Hematopoietic multipotent progenitor cell treated with erythropoietin and hydrocortisone succinate and interleukin-3 and kit ligand, for 8 days (in vitro differentiated cells): ENCODE data around the gene ARHGAP30.

Experiments used
- DNase-seq: peaks from one replicate; pipeline ENCODE4 v3.0.0-alpha.2; 2015

The ARHGAP30 gene

DNA sequence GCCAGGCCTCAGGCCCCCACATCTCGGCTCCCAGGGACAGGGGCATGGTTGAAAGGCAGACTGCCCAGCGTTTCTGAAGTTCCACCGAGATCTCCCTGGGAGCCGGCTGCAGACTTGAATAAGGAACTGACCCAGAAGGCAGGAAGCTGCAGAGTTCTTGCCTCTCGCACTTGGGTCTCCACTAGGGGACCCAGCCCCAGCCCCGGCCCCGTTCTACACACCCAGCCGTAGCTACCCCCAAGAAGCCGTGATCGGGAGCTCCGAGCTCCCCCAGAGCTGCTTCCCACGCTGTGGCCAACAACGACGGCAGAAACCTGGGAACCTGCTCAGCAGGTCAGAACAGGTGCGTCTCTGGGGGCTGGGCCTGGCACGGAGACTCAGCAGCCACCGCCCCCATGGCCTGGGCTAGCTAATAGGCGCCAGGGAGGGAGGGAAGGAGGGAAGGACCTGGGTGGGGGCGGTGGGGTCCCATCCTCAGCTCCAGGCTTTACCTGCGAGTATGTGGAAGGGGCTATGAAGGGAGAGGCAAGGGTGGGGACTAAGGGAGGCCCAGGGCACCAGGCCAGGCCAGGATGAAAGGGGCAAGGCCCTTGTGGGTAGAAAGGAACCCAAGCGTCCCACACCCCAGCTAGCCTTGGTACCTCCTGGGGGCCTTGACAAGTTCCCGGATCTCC, 19.7 kb upstream of the ARHGAP30 start, which contains the start of gene NECTIN4:
Gene NECTIN4 (minus strand): TSS at position 308 of the 674 bp plus-strand sequence. CDS start 262 bp downstream, at position 46.
- DNase-seq = no peak

- DNase-seq = no peak
Observed at GRCh38 chr1:161088587-161089110, 19.0 kb upstream of the ARHGAP30 start.

GRCh38 chr1:161086457-161086856, 16.8 kb upstream of the ARHGAP30 start:
- no peak for DNase-seq

DNA sequence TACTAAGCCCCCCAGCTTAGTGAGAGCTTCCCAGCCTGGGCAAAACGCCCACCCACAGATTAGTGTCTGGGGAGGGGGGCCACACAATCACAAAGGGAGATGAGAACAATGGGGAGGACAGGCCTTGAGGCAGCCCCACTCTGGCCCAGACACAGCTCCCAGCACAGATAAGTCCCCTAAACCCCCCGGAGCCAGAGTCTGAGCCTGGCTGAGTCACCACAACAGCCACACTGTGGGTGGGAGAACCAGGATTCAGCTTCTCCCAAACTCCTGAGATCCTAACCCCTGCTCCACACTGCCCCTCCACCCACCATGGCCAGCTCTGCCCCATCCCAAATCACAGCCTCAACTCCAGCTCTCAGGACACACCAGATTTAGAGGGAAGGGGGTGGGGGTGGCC, 15.5 kb upstream of the ARHGAP30 start:
- no peak for DNase-seq

DNA sequence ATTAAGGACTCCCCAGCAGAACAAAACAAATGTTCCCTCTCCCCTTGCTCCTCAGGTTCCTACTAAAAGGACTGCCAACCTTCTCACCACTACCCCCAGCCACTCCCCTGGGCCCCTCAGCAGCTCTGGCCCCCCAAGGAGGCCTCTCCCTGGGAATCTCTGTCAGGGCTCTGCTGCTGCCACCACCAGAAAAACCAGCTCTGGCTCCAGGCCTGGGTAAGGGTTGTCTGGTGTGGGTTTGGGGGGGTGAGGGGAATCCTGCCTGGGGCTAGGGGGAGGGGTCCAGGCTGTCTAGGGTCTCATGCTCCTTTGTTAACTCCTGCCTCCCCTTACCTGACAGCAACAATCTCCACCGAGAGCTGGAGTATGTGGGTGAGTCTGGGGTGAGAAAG, 14.9 kb upstream of the ARHGAP30 start:
- DNase-seq = no peak

GRCh38 chr1:161083748-161084596, 14.3 kb upstream of the ARHGAP30 start:
- DNase-seq = no peak

GRCh38 chr1:161082996-161083747, 13.5 kb upstream of the ARHGAP30 start:
- no peak for DNase-seq

DNA sequence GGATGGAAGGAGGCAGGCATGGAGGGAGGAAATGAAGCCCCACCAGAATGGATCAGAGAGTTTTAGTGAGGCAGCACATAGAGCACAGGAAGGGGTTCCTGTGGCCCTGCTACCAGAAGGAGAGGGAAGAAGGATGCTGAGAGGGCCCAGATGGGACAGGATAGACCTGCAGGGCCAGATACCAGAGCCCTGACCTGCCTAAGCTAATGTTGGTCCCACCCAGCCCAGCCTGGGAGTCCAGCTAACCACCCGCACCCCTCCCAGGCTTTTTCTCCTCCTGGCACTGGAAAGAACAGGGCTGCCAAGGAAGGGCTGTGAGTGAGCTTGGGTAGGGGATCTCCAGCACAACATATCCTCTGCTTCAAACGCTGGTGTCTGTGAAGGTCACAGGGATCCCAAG, 12.8 kb upstream of the ARHGAP30 start:
- DNase-seq = no peak

- no peak for DNase-seq
Observed at GRCh38 chr1:161081519-161081918, 11.8 kb upstream of the ARHGAP30 start.

- DNase-seq = no peak
Observed at GRCh38 chr1:161080441-161081405, 11.0 kb upstream of the ARHGAP30 start.

- DNase-seq = no peak
Observed at GRCh38 chr1:161079436-161080110, 9.9 kb upstream of the ARHGAP30 start.

- no peak for DNase-seq
Observed at GRCh38 chr1:161077426-161077825, 7.7 kb upstream of the ARHGAP30 start.

- DNase-seq = no peak
Observed at GRCh38 chr1:161076410-161076809, 6.7 kb upstream of the ARHGAP30 start.

DNA sequence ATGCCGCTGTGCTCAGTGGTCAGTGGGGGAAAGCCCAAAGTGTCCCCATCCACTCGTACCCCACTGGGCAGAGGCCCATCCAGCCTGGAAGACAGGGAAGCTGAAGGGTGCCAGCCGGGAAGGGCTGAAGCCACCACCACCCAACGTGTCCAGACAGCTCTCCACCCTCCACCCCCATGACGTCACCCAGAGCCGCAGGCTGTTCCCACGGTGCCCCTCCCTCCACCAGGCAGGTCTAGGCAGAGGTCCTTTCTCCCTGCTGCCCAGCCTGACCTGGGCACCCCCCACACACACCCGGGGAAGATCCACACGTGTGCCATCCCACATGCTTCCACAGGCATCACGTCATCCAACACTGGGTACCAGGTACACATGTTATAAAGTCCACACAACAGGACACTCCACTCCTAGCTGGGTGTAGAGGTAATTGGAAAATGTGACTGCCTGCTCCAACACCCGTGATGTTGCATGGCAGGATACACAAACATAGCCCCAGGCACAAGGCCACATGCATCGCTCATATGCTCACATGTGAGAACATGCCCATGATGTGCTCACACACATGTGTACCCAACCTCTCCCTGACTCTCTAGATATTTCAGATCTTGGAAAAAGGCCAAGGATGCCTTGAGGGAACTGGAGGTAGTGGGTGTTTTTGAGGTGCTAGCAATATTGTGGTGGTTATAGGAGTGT, 5.1 kb upstream of the ARHGAP30 start:
- DNase-seq = no peak

DNA sequence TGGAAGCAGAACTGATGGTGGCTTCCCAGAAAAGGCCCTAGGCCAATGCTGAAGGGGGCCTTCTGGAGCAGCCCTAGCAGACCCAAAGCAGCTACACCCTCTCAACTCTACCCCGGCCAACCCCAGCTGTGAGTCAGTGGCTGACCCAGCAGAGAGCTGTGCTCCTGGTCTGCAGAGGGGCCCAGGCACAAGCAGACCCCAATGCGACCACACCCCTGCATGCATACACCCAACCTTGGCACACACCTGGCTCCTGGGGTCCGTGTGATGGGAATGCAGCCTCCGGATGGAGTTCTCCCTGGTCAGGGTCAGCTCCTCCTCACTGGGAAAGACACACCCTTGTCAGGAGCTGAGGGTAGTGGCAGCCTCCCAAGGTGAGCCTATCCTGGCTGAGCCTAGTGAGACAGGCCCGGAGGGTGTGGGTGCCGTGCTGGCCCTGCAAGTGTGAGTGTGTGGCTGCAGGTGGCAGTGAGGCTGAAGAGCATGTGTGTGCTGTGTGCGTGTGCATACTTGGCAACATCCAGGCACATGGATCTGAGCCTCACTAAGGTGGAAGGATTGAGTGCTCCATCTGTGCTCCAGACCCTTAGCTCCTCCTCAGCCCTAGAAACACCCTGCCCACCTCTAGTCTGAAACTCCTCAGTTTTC, 3.9 kb upstream of the ARHGAP30 start:
- DNase-seq = no peak

DNA sequence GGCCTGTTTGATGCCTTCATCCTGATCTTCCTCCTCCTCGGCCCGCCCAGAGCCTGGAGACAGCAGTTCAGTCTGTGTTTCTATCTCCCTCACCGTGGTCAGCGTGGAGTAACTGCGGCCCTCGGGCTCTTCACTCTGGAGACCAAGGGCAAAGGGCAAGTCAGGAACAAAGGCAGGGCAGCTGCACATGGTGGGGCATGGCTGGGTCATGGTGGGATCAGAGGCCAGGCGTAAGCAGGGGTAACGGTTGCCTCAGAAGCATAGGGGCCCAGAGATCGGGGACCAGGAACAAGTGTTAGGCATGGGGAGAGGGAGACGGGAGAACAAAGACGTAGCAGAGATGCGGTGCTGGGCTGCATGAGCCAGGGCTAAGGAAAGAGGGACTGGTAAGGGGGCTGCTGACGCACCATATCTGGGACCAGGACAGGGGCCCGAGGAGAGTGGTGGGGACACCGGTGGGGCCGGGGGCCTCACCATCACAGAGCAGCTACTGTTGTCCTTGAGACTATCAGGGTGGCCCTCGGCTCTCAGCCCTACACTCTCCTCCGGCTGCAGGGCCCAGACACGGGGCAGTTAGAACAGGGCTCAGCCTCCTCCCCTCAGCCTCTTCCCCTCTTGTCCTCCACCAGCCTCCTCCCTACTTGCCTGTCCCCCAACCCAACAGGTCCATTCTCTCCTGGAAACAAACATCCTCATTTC, 3.2 kb upstream of the ARHGAP30 start:
- DNase-seq = no peak

- DNase-seq = peak; percentile 70
Observed at GRCh38 chr1:161071886-161072371, 2.2 kb upstream of the ARHGAP30 start.

GRCh38 chr1:161070761-161071160, 1.1 kb upstream of the ARHGAP30 start:
- no peak for DNase-seq

DNA sequence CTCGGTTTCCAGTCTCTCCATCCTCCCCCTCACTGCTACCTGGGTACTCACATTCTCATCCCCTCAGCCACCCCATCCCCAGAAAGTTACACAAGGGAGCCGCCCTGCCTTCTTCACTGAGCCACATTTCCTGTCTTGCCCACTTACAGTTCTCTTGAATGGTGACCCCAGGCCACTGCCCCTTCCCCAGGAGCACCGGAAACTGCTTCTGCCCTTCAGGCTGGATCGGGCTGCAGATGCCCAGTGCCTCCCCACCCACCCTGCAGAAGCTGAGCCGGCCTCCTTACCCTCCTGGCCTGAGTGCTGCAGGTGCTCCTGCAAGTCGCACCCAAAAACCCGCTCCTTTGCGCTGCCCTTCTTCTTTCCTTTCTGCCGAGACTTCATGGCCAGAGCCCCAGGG, 450 bp downstream of the ARHGAP30 start:
- DNase-seq = no peak
